Hindlimb muscle (tissue), 1 donor: ENCODE data around the gene EAF2. TPM values are rescaled to one million over a fixed set of nuclear protein-coding genes. Genes with fewer than 3 reads are reported as not detected.

Experiments
- DNase-seq: peaks from one replicate; pipeline ENCODE4 v3.0.0-alpha.2; 2013
- polyA plus RNA-seq: library from polyadenylated mRNA; unstranded; fragments of 120-200 nt; gene quantifications from one replicate; pipeline ENCODE4 v1.2.1, GENCODE V29; 2013; ENCODE audit not compliant: insufficient read length

EAF2 gene
- polyA plus RNA-seq, 1 donor, result 8.4 TPM

GRCh38 chr3:121863801-121864200 is 28.8 kb downstream of the EAF2 start:
- no peak for DNase-seq

GRCh38 chr3:121869736-121870135 is 34.7 kb downstream of the EAF2 start:
- no peak for DNase-seq

GRCh38 chr3:121870717-121871116 is 35.7 kb downstream of the EAF2 start:
- DNase-seq, result no peak

- DNase-seq, result no peak
Observed at GRCh38 chr3:121871430-121871829, 36.4 kb downstream of the EAF2 start.

GRCh38 chr3:121878411-121878810 is 43.4 kb downstream of the EAF2 start:
- DNase-seq, result no peak

- no peak for DNase-seq
Observed at GRCh38 chr3:121883507-121883906, 48.5 kb downstream of the EAF2 start.

GRCh38 chr3:121885386-121885785 is 50.4 kb downstream of the EAF2 start:
- DNase-seq, result no peak

GRCh38 chr3:121894301-121894990 is 59.4 kb downstream of the EAF2 start, which contains the start of gene SLC15A2:
Gene SLC15A2, plus strand, starts transcription at chr3:121894401. Its CDS starts 76 bp downstream, at chr3:121894477.
- peak; percentile 45 for DNase-seq

GRCh38 chr3:121895121-121895520 is 60.1 kb downstream of the EAF2 start:
- no peak for DNase-seq

GRCh38 chr3:121895736-121896135 is 60.7 kb downstream of the EAF2 start:
- DNase-seq, result no peak

- no peak for DNase-seq
Observed at GRCh38 chr3:121896823-121897222, 61.8 kb downstream of the EAF2 start.

- no peak for DNase-seq
Observed at GRCh38 chr3:121897296-121897695, 62.3 kb downstream of the EAF2 start.

- no peak for DNase-seq
Observed at GRCh38 chr3:121913305-121913990, 78.4 kb downstream of the EAF2 start.

- DNase-seq, result no peak
Observed at GRCh38 chr3:121914081-121914998, 79.3 kb downstream of the EAF2 start.

GRCh38 chr3:121916189-121916588 is 81.2 kb downstream of the EAF2 start:
- no peak for DNase-seq

GRCh38 chr3:121918779-121919483 is 83.9 kb downstream of the EAF2 start:
- no peak for DNase-seq

- DNase-seq, result no peak
Observed at GRCh38 chr3:121924734-121925133, 89.7 kb downstream of the EAF2 start.

- no peak for DNase-seq
Observed at GRCh38 chr3:121926380-121926779, 91.4 kb downstream of the EAF2 start.
